GM12864 (cell line): ENCODE data around the gene USP37.

ENCODE experiments used
- DNase-seq: peaks from one replicate; pipeline ENCODE4 v3.0.0-alpha.2; 2011; ENCODE audit warnings: low read depth
- H3K4me3 ChIP-seq: 2 replicates; pipeline ENCODE4 v1.5.1; 2011; ENCODE audit warnings: mild to moderate bottlenecking, low read depth, low read length, control low read depth
- TF ChIP-seq, protein P1 (sequence below): IDR thresholded peaks from 2 replicates; pipeline ENCODE4 v1.5.1; 2011; ENCODE audit warnings: low read depth, mild to moderate bottlenecking, moderate library complexity, low read length, control low read depth, inconsistent platforms; ENCODE audit errors: missing control alignments

The USP37 gene

DNA sequence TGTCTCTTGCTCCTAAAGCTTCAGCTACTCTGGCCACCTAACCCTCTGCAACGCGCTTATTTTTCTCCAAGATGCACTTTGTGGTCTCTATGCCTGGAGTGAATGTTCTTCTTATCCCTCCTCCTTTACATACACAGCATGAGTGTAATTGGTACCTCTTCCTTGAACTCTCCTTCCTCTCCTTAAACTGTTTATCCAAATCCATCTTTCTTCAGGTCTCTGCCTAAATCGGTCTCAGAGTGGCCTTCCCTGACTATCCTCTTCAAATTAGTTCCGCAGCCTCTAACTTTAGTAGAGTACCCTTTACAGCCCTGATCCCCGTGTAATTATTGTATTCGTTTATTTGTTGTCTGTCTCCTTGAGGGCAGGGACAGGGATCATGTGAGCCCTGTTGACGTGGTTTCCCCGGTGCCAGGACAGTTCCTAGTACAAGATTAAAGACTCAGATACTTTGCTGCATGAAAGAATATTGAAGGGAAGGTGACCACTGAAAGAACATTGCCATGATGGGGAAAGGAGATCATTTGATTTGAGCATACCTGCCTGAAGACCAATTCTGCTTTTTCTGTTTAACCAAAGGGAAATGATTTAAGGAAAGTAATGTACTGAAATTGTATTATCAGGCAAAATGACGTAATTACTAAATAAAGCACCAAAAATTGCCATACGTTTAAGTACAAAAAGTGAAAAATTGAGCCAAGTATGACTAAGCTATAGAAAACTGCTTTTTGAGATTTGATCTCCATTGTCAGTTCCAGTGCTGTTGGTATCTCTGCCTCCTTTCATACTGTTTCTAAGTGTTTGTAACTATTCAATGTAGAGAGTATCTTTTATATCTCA is 1.7 kb upstream of the USP37 start:
- H3K4me3 ChIP-seq, result peak overlapping the region; percentile 88
- TF ChIP-seq, protein P1, sequence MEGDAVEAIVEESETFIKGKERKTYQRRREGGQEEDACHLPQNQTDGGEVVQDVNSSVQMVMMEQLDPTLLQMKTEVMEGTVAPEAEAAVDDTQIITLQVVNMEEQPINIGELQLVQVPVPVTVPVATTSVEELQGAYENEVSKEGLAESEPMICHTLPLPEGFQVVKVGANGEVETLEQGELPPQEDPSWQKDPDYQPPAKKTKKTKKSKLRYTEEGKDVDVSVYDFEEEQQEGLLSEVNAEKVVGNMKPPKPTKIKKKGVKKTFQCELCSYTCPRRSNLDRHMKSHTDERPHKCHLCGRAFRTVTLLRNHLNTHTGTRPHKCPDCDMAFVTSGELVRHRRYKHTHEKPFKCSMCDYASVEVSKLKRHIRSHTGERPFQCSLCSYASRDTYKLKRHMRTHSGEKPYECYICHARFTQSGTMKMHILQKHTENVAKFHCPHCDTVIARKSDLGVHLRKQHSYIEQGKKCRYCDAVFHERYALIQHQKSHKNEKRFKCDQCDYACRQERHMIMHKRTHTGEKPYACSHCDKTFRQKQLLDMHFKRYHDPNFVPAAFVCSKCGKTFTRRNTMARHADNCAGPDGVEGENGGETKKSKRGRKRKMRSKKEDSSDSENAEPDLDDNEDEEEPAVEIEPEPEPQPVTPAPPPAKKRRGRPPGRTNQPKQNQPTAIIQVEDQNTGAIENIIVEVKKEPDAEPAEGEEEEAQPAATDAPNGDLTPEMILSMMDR, result no peak
- no peak for DNase-seq

DNA sequence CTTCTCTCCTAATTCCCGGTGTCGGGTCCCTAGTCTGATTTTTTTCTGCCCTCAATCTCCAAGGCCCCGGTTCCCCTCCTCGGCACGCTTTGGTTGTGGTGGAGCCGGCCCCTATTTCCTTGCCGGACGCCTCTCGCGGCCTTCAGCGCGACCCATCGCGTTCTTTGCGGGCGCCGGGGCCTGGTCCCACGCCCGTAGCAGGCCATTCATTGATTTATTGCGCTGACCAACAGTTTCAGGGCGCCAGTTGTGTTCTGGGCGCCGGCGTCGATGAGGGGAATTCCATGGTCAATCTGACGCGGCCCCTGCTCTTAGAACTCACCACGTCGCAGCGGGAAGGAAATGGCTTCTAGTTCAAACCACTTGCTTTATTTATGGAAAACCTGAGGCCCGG is 884 bp upstream of the USP37 start:
- TF ChIP-seq, protein P1, result no peak
- peak overlapping the region; percentile 88 for H3K4me3 ChIP-seq
- DNase-seq, result peak; percentile 24

DNA sequence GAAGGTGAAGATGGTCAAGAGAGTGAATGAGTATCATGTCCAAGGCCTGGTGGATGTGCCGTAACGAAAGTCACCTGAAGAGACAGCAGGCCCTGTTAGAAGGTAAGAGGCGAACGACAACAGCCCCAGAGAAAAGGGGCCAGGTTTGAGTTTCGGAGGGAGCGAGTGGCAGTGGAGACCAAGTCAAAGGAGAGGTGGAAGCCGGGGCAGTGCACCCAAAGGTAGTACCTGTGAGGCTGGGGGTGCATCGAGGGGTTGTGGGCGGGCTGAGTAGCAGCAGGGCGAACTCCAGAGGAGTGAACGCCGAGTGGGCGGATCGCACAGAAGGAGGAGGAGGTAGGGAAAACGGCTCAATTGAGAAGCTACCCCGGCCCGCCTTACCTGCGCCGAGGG is 358 bp downstream of the USP37 start:
- DNase-seq, result peak; percentile 25
- TF ChIP-seq, protein P1, result no peak
- H3K4me3 ChIP-seq, result peak overlapping the region; percentile 74

DNA sequence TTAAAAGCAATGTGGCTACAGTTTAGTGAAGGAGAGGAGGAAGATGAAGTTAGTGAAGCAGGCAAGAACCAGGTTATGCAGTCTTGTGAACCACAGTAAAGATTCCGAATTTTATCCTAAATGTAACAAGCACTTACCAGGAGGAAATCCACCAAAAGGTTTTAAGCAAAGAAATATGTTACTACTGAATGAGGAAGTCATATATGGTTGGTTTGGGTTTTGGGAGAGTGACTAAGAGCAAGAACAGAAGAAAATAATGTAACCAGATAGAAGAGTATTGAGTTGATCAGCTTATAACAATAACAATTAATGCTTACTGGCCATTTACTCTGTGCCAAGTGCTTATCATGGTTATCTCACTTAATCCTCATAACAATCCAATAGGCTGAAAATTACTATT is 1.9 kb downstream of the USP37 start:
- no peak for DNase-seq
- TF ChIP-seq, protein P1, result no peak
- H3K4me3 ChIP-seq, result no peak overlapping the region; the same call in 1 of the 2 replicates

DNA sequence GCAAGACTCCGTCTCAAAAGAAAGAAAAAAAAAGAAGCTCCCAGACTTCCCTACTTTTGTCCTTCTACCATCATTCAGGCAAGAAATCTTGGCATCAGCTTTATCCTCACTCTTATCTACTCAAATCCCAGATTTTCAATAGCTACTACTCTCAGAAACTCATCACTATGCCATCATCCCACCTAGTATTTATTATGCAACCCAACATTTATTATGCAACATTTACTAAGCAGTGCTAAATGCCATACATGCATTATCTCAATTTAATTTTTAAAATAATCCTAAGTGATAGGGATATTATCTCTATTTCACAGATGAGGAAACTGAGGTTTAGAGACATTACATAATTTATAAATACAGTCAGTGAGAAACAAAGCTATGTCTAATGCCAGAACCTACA is 4.1 kb downstream of the USP37 start:
- DNase-seq, result no peak
- H3K4me3 ChIP-seq, result no peak overlapping the region
- TF ChIP-seq, protein P1, result no peak

DNA sequence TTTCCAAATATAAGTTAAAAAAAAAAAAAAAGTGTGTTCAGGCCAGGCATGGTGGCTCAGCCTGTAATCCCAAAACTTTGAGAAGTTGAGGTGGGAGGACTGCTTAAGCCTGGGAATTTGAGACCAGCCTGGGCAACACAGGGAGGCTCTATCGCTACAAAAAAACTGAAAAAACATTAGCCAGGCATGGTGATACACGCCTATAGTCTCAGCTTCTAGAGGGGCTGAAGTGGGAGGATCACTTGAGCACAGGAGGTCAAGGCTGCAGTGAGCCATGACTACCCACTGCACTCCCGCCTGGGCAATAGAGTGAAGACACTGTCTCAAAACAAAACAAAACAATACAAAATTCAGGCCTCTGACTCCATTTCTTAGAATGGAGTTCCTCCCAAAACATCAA is 9.2 kb downstream of the USP37 start:
- TF ChIP-seq, protein P1, result no peak
- DNase-seq, result no peak
- no peak overlapping the region for H3K4me3 ChIP-seq

DNA sequence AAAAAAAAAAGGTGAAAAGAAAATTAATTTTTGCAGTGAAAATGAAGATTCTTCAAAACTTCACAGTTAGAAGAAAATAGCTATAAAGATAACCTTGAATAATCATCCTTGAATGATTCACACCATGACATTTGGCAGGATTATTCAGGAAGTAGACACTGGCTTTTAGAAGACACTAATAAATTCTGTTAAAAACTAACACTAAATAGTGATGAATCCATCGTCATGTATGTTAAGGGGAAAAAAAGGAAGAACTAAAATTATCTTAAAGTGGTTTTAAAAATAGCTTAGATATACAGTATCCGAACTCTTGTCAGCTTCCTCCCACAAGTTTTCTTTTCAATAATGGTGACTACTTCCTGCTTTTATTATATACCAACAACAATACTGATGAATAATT is 10.2 kb downstream of the USP37 start:
- DNase-seq, result no peak
- no peak overlapping the region for H3K4me3 ChIP-seq
- TF ChIP-seq, protein P1, result no peak
